Renal pelvis (tissue), 4 donors: ENCODE results near the gene FNDC3B. TPM values are rescaled to one million over a fixed set of nuclear protein-coding genes. Genes with fewer than 3 reads are reported as not detected.
A peak's percentile ranks its signal among the peaks of the same experiment; 100 is the strongest.

Source experiments
- DNase-seq: peaks from one replicate; pipeline ENCODE4 v3.0.0-alpha.2; 2013
- polyA plus RNA-seq, 3 donors: library from polyadenylated mRNA; unstranded; fragments of 120-200 nt; gene quantifications; one replicate each; pipeline ENCODE4 v1.2.1, GENCODE V29; 2013; ENCODE audit not compliant: insufficient read length in 3 of 3

The FNDC3B gene
- polyA plus RNA-seq, 3 donors: 52.8 to 61.6 (median 59.7) TPM

DNA sequence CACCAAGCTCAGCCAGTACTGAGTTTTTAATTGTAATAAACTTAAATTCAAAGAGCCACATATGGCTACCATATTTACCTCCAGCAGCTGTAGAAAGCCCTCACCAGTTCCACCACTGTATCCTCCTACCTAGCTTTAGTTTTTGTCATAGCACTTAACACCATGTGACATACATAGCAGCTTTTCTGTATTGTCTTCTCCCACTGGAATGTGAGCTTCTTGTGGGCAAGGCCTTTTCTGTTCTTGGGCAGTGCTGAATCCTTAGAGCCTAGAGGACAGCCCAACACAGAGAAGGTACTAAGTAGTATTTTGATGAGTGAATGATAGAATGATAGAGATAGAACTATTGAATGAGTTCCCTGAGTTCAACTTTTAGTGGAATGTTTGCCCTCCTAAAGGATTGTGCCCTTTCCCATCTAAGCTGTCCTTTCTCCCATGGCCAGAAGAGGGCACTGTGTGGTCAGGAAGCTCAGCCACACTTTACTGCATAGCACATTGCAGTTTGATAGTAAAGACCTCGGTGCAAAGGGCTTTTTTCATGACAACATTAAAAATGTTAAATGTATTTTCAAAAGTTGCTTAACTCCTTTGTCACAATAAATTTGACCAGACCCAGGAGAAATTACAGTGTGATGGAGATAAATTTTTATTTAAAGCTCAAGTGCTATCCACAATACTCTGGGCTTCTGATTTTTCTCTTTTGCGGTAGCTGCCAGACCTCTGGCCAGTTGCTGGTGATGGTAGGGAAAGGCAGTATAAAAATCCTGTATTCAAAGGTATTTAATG lies 293.1 kb downstream of the FNDC3B start:
- peak; percentile 54 for DNase-seq

DNA sequence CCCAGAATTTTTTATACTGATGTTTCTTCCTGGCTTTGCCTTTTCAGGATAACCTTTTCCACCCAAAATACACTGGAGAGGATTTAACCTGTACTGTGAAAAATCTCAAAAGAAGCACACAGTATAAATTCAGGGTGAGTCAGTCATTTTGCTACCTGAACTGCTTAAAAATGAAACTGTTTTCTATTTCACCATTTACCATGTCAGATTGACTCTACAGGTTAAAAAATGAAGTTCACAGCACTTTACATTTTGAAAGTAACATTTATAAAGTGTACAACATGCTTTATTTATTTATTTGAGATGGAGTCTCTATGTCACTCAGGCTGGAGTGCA lies 293.6 kb downstream of the FNDC3B start:
- no peak for DNase-seq

DNA sequence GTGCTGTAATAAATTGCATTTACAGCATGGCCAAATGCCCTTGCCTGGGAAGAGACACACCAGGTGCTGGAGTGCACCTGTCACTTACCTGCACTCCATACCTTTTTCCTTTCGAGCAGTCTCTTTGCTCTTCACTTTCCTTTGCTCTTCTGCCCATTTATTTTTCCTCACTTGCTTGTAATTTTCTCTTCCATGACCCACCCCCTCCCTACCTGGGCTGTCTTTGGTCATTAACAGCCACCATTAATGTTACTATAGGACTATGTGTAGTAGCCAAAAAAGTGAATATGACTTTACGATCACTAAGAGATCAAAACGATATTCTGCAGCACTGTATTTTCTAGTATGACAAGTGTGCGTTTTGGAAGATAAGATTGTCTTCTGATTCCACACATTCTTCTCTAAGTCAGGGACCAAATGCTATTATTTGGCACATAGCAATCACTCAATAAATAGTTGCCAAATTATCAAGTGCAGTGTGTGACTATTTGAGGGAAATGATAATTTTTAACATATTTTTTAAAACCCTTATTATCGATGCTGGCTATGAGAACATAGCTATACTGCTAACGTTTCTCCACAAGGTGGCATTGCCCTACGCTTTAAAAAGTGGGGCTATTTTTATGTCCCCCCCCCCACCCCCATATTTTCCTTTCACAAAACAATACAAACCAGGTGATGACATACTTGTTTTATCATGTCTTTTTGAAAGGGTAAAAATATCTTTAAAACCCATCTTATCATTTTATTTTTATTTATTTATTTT lies 294.5 kb downstream of the FNDC3B start:
- DNase-seq: no peak

DNA sequence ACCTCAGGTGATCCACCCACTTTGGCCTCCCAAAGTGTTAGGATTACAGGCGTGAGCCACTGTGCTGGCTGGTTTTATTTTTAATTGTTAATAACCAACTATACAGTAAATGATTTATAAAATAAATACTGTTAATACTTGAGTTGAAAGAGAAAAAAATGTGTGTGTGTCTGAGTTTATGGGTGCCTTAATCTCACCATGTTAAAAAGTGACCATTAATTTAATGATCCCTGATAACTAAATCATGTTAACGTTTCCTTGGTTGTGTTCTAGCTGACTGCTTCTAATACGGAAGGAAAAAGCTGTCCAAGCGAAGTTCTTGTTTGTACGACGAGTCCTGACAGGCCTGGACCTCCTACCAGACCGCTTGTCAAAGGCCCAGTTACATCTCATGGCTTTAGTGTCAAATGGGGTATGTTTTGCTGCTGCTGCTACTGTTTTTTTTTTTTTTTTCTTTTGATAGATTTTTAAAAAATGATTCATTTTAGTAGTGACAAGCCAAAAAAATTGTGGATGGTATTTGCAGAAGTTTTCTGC lies 295.4 kb downstream of the FNDC3B start:
- DNase-seq: peak; percentile 20

DNA sequence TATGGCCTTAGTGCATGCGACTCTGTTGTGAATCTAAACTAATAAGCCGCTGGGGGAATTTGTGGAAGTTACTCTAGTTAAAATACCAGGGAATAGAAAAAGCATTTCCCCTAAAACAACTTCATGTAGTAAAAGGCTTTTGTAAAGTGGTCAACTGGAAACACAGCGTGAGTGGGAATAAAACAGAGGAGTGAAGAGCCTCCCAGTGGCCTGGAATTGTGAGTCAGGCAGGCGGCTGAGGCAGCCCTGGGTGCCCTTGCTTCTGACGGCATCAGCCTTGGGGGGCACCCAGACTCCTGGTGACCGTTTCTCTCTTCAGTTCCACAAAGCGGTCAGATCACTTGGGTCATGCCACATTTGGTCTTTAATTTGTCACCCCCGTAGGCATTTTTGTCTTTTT lies 300.5 kb downstream of the FNDC3B start:
- no peak for DNase-seq

DNA sequence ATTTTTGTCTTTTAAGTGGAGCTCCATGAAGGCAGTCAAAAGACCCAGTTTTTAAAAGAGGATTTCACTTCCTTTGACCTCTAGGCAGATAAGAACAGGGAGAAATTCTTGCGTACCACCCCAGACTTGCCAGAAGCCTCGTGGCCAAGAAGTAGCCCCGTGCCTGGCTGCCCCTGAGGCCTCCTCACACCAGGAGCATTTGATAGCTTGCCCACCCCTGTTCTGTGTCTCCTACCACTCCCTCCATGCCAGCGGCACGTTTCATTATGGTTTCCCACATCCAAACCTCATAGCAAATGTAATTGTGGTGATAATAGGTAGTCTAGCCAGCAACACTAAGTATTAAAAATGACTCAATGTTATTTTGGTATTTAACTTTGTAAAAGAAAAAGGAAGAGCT lies 301.2 kb downstream of the FNDC3B start:
- DNase-seq: no peak

DNA sequence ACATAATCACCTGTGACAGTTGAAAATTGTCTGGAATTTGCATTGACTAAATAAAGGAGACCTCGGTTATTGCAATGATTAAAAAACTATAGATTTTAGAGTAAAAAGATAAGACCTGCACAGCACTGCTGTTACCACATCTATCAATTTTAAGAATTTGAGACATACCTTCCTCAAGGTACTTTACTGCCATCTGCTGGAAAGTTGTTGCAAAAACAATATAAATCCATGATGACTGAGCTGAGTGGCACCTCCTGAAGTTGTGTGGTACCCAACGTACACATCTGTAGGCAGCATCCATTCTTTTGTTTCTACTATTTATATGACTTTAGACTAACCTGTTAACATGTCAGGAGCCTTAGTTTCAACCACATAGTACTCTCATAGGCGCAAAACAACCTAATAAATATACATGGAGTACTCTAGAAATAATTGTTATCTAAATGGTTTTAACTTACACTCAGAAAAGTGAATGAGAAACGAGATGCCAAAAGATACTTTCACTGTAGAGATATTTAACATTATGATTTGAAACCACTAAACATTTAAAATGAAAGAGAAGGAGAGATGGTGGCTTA lies 302.2 kb downstream of the FNDC3B start:
- DNase-seq: peak; percentile 57

DNA sequence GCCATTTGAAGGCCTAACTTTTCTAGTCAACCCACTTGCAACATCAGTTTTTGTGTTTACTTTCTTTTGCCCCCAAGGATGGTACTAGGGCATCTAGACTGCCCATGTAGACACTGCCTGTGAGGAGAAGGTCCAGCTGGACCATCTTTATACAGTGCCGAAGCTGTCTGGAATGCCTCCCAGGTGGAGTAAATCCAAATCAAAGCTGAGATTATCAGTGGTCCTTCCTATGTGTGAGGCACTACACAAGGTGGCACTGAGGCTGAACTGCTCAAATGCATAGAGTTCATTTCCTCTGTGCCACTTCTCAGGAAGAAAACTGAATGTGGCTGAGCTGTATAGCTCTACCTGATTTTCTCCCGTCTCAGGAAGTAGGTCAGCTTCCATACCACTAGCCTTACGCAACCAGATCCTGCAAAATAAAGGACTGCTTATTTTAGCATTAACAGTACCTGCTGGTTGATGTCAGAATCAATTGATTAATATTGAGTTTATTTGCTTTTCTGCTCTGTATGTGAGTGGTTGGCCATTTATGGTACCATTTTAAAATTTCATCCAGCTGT lies 302.8 kb downstream of the FNDC3B start:
- no peak for DNase-seq

DNA sequence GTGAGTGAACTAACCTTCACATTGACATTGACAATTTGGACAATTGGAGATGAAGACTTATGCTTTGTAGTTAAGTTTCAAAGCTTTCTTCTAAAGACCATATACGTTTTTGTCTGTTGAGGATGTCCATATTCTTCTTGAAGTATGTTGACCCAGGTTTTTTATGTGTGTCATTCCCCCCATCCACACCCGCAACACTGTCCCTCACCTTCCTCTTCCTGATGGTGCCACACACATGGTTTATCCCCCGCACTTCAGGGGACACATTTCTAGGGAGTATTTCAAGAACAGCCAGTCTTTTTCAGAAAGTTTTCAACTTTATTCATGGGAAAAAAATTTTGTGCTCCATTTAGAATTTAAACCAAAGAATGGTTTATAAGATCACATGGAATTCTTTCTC lies 303.7 kb downstream of the FNDC3B start:
- DNase-seq: no peak

DNA sequence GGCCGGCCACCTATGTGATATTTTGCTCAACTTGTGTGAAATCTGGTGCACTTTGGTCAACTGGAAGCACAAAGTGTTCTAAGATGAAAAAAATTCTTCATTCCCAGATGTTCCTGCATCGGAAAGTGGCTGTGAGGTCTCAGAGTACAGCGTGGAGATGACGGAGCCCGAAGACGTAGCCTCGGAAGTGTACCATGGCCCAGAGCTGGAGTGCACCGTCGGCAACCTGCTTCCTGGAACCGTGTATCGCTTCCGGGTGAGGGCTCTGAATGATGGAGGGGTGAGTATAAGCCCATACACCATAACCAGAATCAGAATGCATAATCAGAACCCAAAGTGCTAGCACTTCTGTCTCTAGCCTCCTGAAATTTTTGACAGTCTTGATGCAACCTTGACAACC lies 304.6 kb downstream of the FNDC3B start:
- DNase-seq: no peak

DNA sequence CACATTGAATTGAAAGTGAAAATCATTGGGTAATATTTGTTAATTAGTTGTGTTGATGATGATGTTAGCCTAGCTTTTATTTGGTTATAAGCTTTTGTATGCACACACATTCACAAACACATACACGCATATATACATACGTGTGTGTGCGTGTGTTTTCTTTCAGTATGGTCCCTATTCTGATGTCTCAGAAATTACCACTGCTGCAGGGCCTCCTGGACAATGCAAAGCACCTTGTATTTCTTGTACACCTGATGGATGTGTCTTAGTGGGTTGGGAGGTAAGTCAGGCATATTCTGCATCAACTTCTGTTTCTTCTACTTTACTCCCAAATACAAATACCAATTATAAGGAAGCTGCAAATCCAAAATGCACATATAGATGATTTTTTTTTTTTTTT lies 306.8 kb downstream of the FNDC3B start:
- DNase-seq: no peak

DNA sequence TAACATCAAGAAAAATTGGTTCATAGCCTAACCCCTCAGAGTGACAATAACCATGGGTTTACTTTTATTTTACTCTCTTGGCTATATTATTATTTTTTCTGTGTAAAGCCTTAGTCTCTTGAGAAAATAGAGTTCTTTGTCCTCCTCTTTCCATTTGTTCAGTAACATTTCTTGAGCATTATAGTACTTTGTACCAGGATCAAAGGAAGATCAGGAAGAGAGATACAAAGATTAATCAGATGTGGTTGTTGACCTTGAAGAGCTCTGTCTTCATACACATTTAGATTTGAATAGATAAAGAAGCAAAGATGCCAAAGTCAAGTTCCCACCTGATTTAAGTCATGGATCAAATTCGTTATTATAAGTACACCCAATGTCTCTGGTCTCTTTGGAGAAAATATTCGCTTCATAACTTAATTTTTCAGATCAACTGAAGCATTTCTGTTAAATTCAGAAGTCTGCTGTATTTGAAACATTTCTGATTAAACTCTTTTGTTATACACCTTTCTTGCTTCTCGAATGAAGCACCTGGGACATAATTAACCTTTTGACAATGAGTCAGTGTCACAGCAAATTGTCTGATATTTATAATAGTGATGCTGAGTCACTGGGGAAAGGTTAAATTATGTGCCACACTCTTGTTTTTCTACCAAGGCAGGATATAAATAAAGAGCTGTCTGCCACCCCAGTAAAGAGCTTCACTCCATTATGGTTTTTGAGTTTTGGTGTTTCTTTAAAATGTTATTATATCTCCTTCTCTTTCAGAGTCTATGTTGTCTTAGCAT lies 308.7 kb downstream of the FNDC3B start:
- no peak for DNase-seq

DNA sequence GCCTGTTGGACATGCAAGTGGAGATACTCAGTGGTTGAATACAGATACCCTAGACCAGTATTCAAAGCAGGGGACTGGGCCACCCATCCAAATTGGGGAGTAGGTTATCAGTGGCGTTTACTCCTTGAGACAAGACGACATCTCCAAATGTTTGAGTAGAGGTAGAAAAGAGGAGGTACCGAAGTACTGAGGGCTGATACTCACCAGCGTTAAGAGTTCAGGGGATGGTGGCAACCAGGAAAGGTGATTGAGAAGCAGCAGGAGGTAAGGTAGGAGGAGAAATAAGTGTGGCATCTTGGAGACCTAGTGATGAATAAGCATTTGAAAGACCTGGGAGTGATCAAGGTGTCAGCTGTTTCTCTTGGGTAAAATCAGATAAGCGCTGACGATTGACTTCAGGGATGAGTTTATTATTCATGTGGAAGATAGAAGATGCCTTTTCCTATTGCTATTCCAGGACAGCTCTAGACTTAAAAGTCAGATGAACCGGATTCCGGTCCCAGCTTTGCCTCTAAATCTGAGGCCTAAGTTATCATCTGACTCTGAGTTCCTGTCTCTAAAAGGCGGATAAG lies 312.6 kb downstream of the FNDC3B start:
- DNase-seq: no peak

DNA sequence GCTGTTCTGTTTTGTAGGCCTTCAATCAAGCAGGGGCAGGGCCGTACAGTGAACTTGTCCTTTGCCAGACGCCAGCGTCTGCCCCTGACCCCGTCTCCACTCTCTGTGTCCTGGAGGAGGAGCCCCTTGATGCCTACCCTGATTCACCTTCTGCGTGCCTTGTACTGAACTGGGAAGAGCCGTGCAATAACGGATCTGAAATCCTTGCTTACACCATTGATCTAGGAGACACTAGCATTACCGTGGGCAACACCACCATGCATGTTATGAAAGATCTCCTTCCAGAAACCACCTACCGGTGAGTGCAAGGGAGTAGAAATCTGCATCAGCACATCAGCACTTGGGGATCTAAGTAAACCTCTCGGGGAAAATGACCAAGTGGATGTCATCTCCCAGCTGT lies 313.4 kb downstream of the FNDC3B start:
- no peak for DNase-seq

DNA sequence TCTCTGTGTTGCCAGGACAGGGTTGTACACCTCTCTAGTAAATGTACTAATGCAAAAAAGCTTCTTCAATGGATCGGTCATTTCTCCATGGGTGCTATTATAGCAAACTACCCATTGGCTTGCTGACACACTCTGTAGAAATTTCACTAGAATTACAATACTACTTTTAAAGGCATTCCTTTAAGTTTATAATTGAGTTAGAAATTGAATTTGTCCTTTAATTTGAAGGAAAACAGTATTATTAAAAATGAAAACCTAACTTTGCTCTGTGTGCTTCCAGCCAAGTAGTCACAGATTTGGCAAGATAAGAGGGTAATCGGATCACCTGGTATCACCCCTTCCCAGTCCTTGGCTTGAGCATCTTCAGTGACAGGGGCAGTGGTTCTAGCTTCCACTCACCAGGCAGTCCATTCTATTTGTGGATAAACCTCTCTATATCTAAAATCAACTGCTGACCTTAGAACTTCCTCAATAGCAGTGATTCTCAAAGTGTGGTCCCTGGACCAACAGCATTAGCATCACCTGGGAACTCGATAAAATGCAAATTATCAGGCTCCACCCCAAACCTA lies 315.6 kb downstream of the FNDC3B start:
- no peak for DNase-seq

DNA sequence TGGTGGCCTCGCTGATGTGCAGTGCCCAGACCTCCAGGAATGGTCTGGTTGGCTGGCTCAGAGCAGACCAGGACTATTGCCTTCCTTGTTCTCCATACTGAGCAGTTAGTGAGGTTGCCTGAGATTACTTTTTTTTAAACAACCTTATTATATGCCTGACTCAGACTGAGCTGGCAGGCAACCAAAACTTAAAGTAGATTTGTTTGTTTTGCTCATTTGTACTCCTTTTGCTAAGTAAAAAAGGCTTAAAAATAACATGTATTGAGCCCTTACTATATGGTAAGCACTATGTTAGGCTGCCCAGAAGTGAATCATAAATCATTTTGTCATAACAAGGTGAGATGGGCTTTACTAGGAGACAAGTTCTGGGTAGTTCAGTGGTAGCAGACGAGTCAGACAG lies 316.5 kb downstream of the FNDC3B start:
- DNase-seq: peak; percentile 8

DNA sequence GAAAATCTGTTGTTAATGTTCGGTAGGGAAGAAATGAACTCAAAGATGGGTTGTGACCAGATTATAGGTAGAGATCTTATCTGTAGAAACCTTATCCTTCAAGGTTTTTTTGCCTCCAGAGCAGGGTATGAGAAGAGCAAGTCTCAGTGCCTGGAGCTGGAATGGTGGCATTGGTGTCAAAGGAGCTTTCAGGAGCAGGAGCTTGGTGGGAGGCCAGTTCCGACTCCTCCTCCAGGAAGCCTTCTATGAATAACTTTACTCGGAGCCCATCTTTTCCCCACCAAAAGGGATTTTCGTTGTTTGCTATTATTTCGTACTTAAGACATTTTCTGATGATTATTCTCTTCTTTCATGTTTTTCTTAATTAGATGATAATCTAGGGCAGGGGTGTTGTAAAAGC lies 317.0 kb downstream of the FNDC3B start:
- no peak for DNase-seq

DNA sequence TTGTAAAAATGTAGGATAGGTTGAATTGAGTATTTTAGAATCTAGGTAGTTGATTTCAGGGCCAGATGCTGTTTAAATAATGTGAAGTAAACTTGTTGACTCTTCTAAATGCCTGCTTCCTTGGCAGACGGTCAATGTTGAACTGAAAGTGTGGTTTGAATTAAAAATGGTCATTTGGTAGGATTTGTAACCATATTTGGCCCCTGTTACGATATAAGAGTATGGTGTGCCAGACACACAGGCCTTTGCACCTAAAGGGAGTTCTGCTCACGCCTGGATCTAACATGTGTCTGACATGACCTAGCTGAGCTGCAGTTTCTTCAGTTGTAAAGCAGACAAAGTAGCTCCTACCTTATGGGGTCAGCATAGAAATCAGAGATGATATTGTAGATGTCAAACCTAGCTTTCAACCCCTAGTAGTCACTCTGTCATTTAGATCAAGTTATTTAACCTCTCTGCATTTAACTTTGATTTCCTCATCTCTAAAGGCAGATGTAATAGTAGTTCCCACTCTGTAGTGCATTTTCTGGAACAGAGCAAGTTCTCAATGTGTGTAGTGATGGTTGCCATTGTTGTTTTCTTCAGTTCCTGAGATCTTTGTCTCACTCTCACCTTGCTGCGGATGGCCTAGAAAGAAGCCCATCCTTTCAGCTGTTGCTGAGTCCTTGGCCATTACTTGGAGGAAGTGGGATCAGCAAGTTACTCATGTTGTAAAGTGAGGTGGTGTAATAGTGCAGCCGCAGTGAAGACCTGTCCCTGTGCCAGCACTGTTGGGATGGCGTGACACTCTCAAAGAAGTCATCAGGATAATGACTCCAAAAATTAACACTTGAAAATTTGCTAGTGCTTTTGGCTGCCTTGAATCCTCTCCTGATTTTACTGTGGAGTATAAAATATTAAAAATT lies 318.7 kb downstream of the FNDC3B start:
- DNase-seq: no peak

DNA sequence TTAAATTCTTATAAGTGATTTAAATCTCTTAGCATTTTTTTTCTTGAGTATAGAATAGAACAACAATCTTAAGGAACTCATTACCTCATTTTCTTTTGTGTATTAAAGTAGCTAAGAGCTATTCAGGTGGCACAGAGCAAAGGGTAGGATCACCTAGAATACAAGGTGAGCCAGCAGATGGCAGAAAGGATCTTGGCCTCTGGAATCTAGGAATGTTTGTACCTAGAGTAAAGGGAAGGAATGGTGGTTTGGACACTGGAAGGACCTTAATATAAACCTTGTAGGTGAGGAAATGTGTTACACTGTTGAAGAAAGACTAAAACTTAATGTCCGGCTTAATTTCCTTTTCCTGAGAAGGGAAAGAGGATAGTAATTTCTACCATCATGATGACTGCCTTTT lies 319.9 kb downstream of the FNDC3B start:
- DNase-seq: no peak

DNA sequence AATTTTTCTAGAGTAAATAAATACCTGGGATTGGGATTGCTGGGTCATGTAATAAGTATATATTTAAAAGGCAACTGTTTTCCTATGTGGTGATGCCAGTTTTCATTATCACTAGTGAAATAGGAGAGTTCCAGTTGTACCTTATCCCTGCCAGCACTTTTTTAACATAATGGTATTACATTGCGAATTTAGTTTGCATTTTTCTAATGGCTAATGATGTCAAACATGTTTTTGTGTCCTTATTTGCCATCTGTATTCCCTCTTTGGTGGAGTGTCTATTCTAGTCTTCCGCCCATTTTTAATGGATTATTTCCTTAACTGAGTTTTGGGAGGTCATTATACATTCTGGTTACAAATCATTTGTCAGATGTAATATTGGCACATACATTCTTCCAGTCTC lies 320.6 kb downstream of the FNDC3B start:
- DNase-seq: no peak
